ENCODE data around the gene RLN1.

DNA sequence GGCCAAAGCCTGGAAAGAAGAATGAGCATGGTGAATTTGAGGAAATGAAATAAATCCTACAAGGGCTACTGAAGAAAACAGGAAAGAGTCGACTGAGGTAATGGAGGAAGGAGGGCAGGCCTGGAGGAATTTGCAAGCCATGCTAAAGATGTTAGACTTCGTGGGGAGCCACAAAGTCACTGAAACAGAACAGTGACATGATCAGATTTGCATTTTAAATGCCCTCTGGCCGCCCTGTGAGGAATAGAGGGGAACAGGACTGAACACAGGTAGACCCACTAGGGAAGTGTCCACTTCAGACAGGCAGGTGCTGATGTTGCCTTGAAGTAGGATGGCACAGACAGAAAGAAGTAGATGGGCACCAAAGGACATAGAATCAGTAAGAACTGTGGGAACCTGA lies 42.8 kb upstream of the RLN1 start:
- TF ChIP-seq, protein P1, sequence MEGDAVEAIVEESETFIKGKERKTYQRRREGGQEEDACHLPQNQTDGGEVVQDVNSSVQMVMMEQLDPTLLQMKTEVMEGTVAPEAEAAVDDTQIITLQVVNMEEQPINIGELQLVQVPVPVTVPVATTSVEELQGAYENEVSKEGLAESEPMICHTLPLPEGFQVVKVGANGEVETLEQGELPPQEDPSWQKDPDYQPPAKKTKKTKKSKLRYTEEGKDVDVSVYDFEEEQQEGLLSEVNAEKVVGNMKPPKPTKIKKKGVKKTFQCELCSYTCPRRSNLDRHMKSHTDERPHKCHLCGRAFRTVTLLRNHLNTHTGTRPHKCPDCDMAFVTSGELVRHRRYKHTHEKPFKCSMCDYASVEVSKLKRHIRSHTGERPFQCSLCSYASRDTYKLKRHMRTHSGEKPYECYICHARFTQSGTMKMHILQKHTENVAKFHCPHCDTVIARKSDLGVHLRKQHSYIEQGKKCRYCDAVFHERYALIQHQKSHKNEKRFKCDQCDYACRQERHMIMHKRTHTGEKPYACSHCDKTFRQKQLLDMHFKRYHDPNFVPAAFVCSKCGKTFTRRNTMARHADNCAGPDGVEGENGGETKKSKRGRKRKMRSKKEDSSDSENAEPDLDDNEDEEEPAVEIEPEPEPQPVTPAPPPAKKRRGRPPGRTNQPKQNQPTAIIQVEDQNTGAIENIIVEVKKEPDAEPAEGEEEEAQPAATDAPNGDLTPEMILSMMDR (IDR thresholded peaks at IDR 0.05 in 8 of 11, conservative IDR thresholded peaks at IDR 0.05 in 3 of 11): no peak
- no peak for TF ChIP-seq POLR2A (IDR thresholded peaks at IDR 0.05)
- TF ChIP-seq POLR2AphosphoS5 (IDR thresholded peaks at IDR 0.05): no peak

Measured in spleen (tissue), 7 donors.